HepG2 (cell line): ENCODE results near the gene KIF6. TPM values are rescaled to one million over a fixed set of nuclear protein-coding genes. Genes with fewer than 3 reads are reported as not detected.

Source experiments
- ELF4 ChIP-seq: sonication (generic); formaldehyde crosslinking; IDR thresholded peaks from 2 replicates; pipeline ENCODE4 v1.5.0; 2020; ENCODE audit warnings: missing genetic modification reagents, mild to moderate bottlenecking, moderate library complexity, borderline replicate concordance
- MLLT10 ChIP-seq: sonication (generic); formaldehyde crosslinking; IDR thresholded peaks from 2 replicates; pipeline ENCODE4 v1.4.0; 2020; ENCODE audit warnings: missing genetic modification reagents
- NCOA1 ChIP-seq: sonication (generic); formaldehyde crosslinking; IDR thresholded peaks from 2 replicates; pipeline ENCODE4 v1.9.0; 2021; ENCODE audit warnings: missing genetic modification reagents
- NR2F1 ChIP-seq, 2 experiments: fragments of 450-650 bp in 1 of 2; formaldehyde crosslinking in 1 of 2; IDR thresholded peaks; 2 replicates each; pipeline versions ENCODE4 v1.5.0 to v1.6.1; 2016 to 2020; ENCODE audit warnings: mild to moderate bottlenecking in 1 of 2, missing compliant biosample characterization in 1 of 2, missing genetic modification reagents in 1 of 2, moderate library complexity in 1 of 2
- PHF20 ChIP-seq: sonication (generic); formaldehyde crosslinking; IDR thresholded peaks from 2 replicates; pipeline ENCODE4 v1.5.0; 2020; ENCODE audit warnings: mild to moderate bottlenecking, missing genetic modification reagents
- TBX2 ChIP-seq: sonication (generic); formaldehyde crosslinking; IDR thresholded peaks from 2 replicates; pipeline ENCODE4 v1.5.0; 2020; ENCODE audit warnings: missing genetic modification reagents, mild to moderate bottlenecking, borderline replicate concordance
- TOPORS ChIP-seq: sonication (generic); formaldehyde crosslinking; IDR thresholded peaks from 2 replicates; pipeline ENCODE4 v1.8.0; 2023; ENCODE audit warnings: mild to moderate bottlenecking, missing genetic modification reagents
- YY1 ChIP-seq: IDR thresholded peaks from 2 replicates; pipeline ENCODE4 v1.6.1; 2011; ENCODE audit warnings: low read length, low read depth, moderate library complexity, mild to moderate bottlenecking; ENCODE audit not compliant: insufficient read depth, insufficient replicate concordance
- ZNF180 ChIP-seq: sonication (generic); formaldehyde crosslinking; IDR thresholded peaks from 2 replicates; pipeline ENCODE4 v1.4.0; 2020; ENCODE audit warnings: low read depth, missing genetic modification reagents, borderline replicate concordance
- ZNF367 ChIP-seq: sonication (generic); formaldehyde crosslinking; IDR thresholded peaks from 2 replicates; pipeline ENCODE4 v1.4.0; 2020; ENCODE audit warnings: missing genetic modification reagents, borderline replicate concordance
- ZNF468 ChIP-seq: sonication (generic); formaldehyde crosslinking; IDR thresholded peaks from 2 replicates; pipeline ENCODE4 v1.8.0; 2022; ENCODE audit warnings: mild to moderate bottlenecking, moderate library complexity, missing genetic modification reagents
- ZNF75D ChIP-seq: sonication (generic); formaldehyde crosslinking; IDR thresholded peaks from 2 replicates; pipeline ENCODE4 v1.8.1; 2023; ENCODE audit warnings: missing genetic modification reagents, mild to moderate bottlenecking, borderline replicate concordance
- polyA plus RNA-seq, 8 experiments: library from polyadenylated mRNA; depleted of rRNA in 3 of 8; stranded (reverse) in 7 of 8; unstranded in 1 of 8; fragments of >200 nt; fragmentation: Illumina TruSeq in 4 of 8; extraction: Trizol in 4 of 8; gene quantifications; 2 replicates each; pipeline versions ENCODE4 v1.2.1 to v1.2.3, GENCODE V29; 2011 to 2016; ENCODE audit warnings: low read depth in 4 of 8, missing spikeins in 1 of 8, mixed read lengths in 1 of 8; ENCODE audit not compliant: insufficient read depth in 1 of 8
- total RNA-seq, 5 experiments: library from RNA; depleted of rRNA; stranded (reverse); fragments of >200 nt; fragmentation: Illumina TruSeq; extraction: Trizol; gene quantifications; 2 replicates each; pipeline ENCODE4 v1.2.3, GENCODE V29; 2016; ENCODE audit warnings: low read depth in 1 of 5
- TF ChIP-seq, protein P1 (sequence below): IDR thresholded peaks from 2 replicates; pipeline ENCODE4 v1.6.1; 2012; ENCODE audit warnings: low read length, improper control_type of control experiment
- TF ChIP-seq, protein P2 (sequence below): IDR thresholded peaks from 2 replicates; pipeline ENCODE4 v1.6.1; 2016; ENCODE audit warnings: missing biosample characterization, missing genetic modification reagents, low read depth
- TF ChIP-seq, protein P3 (sequence below): sonication (generic); formaldehyde crosslinking; IDR thresholded peaks from 2 replicates; pipeline ENCODE4 v1.5.0; 2020; ENCODE audit warnings: missing genetic modification reagents
- TF ChIP-seq, protein P4 (sequence below): IDR thresholded peaks from 2 replicates; pipeline ENCODE4 v1.6.1; 2016; ENCODE audit warnings: missing genetic modification reagents, missing compliant biosample characterization
- TF ChIP-seq, protein P5 (sequence below): sonication (generic); formaldehyde crosslinking; IDR thresholded peaks from 2 replicates; pipeline ENCODE4 v1.4.0; 2020; ENCODE audit warnings: missing genetic modification reagents
- TF ChIP-seq, protein P6 (sequence below): sonication (generic); formaldehyde crosslinking; IDR thresholded peaks from 2 replicates; pipeline ENCODE4 v1.5.0; 2020; ENCODE audit warnings: missing genetic modification reagents
- TF ChIP-seq, protein P7 (sequence below): sonication (generic); formaldehyde crosslinking; IDR thresholded peaks from 2 replicates; pipeline ENCODE4 v1.4.0; 2020; ENCODE audit warnings: missing genetic modification reagents

The KIF6 gene
- total and polyA plus RNA-seq, 2 of the 13 experiments (the other 11 are each of a cell fraction or from before 2014, with no cell fraction given), result 0.04 to 0.27 TPM

DNA sequence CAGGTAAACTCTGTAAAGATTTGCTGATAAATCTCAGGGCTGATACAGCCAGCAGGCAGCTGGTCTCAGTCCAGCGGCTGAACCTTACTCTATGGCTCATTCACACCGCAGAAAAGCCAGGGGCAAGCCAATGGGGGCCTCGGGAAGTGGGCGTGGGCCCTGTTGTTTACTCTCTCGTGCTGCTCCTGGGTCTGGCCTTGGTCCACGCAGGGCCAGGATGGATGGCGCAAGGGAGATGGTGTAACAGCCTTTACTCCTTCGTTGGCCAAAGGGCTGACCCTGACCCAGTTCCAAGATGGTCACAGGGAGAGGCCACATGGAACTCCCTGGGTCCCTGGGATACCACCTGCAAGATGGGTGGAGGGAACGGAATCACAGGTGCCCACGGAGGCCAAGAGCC, 427.1 kb downstream of the KIF6 start (continued):
- TF ChIP-seq, protein P1, sequence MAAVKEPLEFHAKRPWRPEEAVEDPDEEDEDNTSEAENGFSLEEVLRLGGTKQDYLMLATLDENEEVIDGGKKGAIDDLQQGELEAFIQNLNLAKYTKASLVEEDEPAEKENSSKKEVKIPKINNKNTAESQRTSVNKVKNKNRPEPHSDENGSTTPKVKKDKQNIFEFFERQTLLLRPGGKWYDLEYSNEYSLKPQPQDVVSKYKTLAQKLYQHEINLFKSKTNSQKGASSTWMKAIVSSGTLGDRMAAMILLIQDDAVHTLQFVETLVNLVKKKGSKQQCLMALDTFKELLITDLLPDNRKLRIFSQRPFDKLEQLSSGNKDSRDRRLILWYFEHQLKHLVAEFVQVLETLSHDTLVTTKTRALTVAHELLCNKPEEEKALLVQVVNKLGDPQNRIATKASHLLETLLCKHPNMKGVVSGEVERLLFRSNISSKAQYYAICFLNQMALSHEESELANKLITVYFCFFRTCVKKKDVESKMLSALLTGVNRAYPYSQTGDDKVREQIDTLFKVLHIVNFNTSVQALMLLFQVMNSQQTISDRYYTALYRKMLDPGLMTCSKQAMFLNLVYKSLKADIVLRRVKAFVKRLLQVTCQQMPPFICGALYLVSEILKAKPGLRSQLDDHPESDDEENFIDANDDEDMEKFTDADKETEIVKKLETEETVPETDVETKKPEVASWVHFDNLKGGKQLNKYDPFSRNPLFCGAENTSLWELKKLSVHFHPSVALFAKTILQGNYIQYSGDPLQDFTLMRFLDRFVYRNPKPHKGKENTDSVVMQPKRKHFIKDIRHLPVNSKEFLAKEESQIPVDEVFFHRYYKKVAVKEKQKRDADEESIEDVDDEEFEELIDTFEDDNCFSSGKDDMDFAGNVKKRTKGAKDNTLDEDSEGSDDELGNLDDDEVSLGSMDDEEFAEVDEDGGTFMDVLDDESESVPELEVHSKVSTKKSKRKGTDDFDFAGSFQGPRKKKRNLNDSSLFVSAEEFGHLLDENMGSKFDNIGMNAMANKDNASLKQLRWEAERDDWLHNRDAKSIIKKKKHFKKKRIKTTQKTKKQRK, result no peak
- TF ChIP-seq ZNF367 (CRISPR knock-in tag), result no peak
- TF ChIP-seq, protein P2, sequence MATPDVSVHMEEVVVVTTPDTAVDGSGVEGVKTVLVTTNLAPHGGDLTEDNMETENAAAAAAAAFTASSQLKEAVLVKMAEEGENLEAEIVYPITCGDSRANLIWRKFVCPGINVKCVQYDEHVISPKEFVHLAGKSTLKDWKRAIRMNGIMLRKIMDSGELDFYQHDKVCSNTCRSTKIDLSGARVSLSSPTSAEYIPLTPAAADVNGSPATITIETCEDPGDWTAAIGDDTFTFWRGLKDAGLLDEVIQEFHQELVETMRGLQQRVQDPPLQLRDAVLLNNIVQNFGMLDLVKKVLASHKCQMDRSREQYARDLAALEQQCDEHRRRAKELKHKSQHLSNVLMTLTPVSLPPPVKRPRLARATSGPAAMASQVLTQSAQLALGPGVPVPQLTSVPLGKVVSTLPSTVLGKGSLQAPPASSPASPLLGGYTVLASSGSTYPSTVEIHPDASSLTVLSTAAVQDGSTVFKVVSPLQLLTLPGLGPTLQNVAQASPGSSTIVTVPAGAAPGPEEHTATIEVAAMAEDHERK (CRISPR knock-in tag), result no peak
- no peak for TF ChIP-seq ZNF468 (CRISPR knock-in tag)
- no peak for TF ChIP-seq YY1
- TF ChIP-seq TOPORS, result no peak
- TF ChIP-seq, protein P3, sequence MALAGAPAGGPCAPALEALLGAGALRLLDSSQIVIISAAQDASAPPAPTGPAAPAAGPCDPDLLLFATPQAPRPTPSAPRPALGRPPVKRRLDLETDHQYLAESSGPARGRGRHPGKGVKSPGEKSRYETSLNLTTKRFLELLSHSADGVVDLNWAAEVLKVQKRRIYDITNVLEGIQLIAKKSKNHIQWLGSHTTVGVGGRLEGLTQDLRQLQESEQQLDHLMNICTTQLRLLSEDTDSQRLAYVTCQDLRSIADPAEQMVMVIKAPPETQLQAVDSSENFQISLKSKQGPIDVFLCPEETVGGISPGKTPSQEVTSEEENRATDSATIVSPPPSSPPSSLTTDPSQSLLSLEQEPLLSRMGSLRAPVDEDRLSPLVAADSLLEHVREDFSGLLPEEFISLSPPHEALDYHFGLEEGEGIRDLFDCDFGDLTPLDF (CRISPR knock-in tag), result no peak
- TF ChIP-seq MLLT10 (CRISPR knock-in tag), result no peak
- no peak for TF ChIP-seq ZNF75D (CRISPR knock-in tag)
- TF ChIP-seq, protein P4, sequence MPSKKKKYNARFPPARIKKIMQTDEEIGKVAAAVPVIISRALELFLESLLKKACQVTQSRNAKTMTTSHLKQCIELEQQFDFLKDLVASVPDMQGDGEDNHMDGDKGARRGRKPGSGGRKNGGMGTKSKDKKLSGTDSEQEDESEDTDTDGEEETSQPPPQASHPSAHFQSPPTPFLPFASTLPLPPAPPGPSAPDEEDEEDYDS (CRISPR knock-in tag), result no peak
- 0 out of 2 replicates have a peak, but pooled peaks have one; percentile 18 for TF ChIP-seq TBX2 (CRISPR knock-in tag)
- no peak for TF ChIP-seq ELF4 (CRISPR knock-in tag)
- TF ChIP-seq, protein P5, sequence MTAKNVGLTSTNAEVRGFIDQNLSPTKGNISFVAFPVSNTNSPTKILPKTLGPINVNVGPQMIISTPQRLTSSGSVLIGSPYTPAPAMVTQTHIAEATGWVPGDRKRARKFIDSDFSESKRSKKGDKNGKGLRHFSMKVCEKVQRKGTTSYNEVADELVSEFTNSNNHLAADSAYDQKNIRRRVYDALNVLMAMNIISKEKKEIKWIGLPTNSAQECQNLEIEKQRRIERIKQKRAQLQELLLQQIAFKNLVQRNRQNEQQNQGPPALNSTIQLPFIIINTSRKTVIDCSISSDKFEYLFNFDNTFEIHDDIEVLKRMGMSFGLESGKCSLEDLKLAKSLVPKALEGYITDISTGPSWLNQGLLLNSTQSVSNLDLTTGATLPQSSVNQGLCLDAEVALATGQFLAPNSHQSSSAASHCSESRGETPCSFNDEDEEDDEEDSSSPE (CRISPR knock-in tag), result no peak
- no peak for TF ChIP-seq ZNF180 (CRISPR knock-in tag)
- TF ChIP-seq PHF20 (CRISPR knock-in tag), result no peak
- no peak for TF ChIP-seq NCOA1 (CRISPR knock-in tag)
- TF ChIP-seq, protein P6, sequence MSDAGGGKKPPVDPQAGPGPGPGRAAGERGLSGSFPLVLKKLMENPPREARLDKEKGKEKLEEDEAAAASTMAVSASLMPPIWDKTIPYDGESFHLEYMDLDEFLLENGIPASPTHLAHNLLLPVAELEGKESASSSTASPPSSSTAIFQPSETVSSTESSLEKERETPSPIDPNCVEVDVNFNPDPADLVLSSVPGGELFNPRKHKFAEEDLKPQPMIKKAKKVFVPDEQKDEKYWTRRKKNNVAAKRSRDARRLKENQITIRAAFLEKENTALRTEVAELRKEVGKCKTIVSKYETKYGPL, result no peak
- TF ChIP-seq, protein P7, sequence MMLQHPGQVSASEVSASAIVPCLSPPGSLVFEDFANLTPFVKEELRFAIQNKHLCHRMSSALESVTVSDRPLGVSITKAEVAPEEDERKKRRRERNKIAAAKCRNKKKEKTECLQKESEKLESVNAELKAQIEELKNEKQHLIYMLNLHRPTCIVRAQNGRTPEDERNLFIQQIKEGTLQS (CRISPR knock-in tag), result no peak
- peak in 1 of 2 experiments; percentile 56; a peak in 1 of 4 replicates for TF ChIP-seq NR2F1 (CRISPR knock-in tag; IDR thresholded peaks at IDR 0.05)
